GM18909 (cell line): ENCODE measurements around the gene FERMT1.
"Not testable (repeated sequence)": the region's sequence is repeated elsewhere in the genome, so short reads cannot be mapped to it uniquely, and the experiment has no call there.

Experiments
- ATAC-seq: cut with Tn5 transposase; IDR thresholded peaks from one replicate; pipeline ENCODE4 v1.9.1; 2021; ENCODE audit warnings: mild to moderate bottlenecking; ENCODE audit not compliant: unreplicated experiment, poor library complexity

Gene FERMT1

GRCh38 chr20:6074784-6075183, 48.0 kb downstream of the FERMT1 start:
- ATAC-seq, result no peak

GRCh38 chr20:6074145-6074561, 48.7 kb downstream of the FERMT1 start:
- no peak for ATAC-seq

- no peak for ATAC-seq
Measured at GRCh38 chr20:6070829-6071695, 51.8 kb downstream of the FERMT1 start.

GRCh38 chr20:6069669-6070068, 53.2 kb downstream of the FERMT1 start:
- no peak for ATAC-seq

- ATAC-seq, result no peak
Measured at GRCh38 chr20:6067763-6068318, 55.0 kb downstream of the FERMT1 start.

- ATAC-seq, result no peak
Measured at GRCh38 chr20:6066582-6066981, 56.2 kb downstream of the FERMT1 start.

GRCh38 chr20:6061544-6061943, 61.3 kb downstream of the FERMT1 start:
- ATAC-seq, result no peak

- ATAC-seq, result no peak
Measured at GRCh38 chr20:6060213-6060612, 62.6 kb downstream of the FERMT1 start.

- ATAC-seq, result no peak
Measured at GRCh38 chr20:6058684-6059295, 64.0 kb downstream of the FERMT1 start.

- no peak for ATAC-seq
Measured at GRCh38 chr20:6057691-6058090, 65.1 kb downstream of the FERMT1 start.

GRCh38 chr20:6057139-6057538, 65.7 kb downstream of the FERMT1 start:
- ATAC-seq, result no peak

GRCh38 chr20:6055981-6056569, 66.8 kb downstream of the FERMT1 start:
- ATAC-seq, result no peak

GRCh38 chr20:6055161-6055783, 67.6 kb downstream of the FERMT1 start:
- ATAC-seq, result no peak

GRCh38 chr20:6054689-6055051, 68.2 kb downstream of the FERMT1 start:
- ATAC-seq, result not testable (repeated sequence)

- no peak for ATAC-seq
Measured at GRCh38 chr20:6053776-6054688, 68.8 kb downstream of the FERMT1 start, which contains the start of gene LRRN4. LRRN4 (minus strand) TSS chr20:6054060; CDS start chr20:6052799, 1,261 bp downstream.

GRCh38 chr20:6053064-6053775, 69.6 kb downstream of the FERMT1 start:
- ATAC-seq, result no peak

- no peak for ATAC-seq
Measured at GRCh38 chr20:6051505-6051904, 71.3 kb downstream of the FERMT1 start.

- no peak for ATAC-seq
Measured at GRCh38 chr20:6048391-6048790, 74.4 kb downstream of the FERMT1 start.

- ATAC-seq, result no peak
Measured at GRCh38 chr20:6046432-6046831, 76.4 kb downstream of the FERMT1 start.
